PFSK-1 (cell line): Measurements from ENCODE around the gene RSPH1.

ENCODE experiments used
- FOXP2 ChIP-seq: optimal IDR thresholded peaks from 2 replicates; pipeline ENCODE3; 2011; ENCODE audit warnings: borderline replicate concordance, control low read depth, inconsistent platforms; ENCODE audit not compliant: insufficient read depth; ENCODE audit errors: extremely low read length, extremely low read depth
- POLR2AphosphoS5 ChIP-seq: IDR thresholded peaks from 2 replicates; pipeline ENCODE4 v1.6.1; 2012; ENCODE audit warnings: low read depth, mild to moderate bottlenecking, control low read depth, low read length, moderate library complexity
- SIN3A ChIP-seq: IDR thresholded peaks from 2 replicates; pipeline ENCODE4 v1.6.1; 2012; ENCODE audit warnings: mild to moderate bottlenecking, low read length, moderate library complexity, borderline replicate concordance; ENCODE audit not compliant: insufficient read depth
- TAF1 ChIP-seq: IDR thresholded peaks from 2 replicates; pipeline ENCODE4 v1.6.1; 2012; ENCODE audit warnings: low read length, control low read depth, borderline replicate concordance; ENCODE audit not compliant: insufficient read depth
- TF ChIP-seq, protein P1 (sequence below), 2 experiments: IDR thresholded peaks; 2 replicates each; pipeline versions ENCODE4 v1.6.1 to v1.8.0; 2011 to 2012; ENCODE audit warnings: low read depth in 2 of 2, low read length in 2 of 2, control low read depth in 1 of 2, inconsistent platforms in 1 of 2, mild to moderate bottlenecking in 1 of 2, moderate library complexity in 1 of 2; ENCODE audit not compliant: insufficient read depth in 1 of 2

- TF ChIP-seq TAF1, result no peak
- no peak for TF ChIP-seq SIN3A
- no peak for TF ChIP-seq POLR2AphosphoS5
- TF ChIP-seq, protein P1, sequence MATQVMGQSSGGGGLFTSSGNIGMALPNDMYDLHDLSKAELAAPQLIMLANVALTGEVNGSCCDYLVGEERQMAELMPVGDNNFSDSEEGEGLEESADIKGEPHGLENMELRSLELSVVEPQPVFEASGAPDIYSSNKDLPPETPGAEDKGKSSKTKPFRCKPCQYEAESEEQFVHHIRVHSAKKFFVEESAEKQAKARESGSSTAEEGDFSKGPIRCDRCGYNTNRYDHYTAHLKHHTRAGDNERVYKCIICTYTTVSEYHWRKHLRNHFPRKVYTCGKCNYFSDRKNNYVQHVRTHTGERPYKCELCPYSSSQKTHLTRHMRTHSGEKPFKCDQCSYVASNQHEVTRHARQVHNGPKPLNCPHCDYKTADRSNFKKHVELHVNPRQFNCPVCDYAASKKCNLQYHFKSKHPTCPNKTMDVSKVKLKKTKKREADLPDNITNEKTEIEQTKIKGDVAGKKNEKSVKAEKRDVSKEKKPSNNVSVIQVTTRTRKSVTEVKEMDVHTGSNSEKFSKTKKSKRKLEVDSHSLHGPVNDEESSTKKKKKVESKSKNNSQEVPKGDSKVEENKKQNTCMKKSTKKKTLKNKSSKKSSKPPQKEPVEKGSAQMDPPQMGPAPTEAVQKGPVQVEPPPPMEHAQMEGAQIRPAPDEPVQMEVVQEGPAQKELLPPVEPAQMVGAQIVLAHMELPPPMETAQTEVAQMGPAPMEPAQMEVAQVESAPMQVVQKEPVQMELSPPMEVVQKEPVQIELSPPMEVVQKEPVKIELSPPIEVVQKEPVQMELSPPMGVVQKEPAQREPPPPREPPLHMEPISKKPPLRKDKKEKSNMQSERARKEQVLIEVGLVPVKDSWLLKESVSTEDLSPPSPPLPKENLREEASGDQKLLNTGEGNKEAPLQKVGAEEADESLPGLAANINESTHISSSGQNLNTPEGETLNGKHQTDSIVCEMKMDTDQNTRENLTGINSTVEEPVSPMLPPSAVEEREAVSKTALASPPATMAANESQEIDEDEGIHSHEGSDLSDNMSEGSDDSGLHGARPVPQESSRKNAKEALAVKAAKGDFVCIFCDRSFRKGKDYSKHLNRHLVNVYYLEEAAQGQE (IDR thresholded peaks at IDR 0.05; ENCODE audit: insufficient read depth in 1 of 2, low read depth in 2 of 2, low read length in 2 of 2), result no peak
- no peak for TF ChIP-seq FOXP2
Measured at GRCh38 chr21:42522271-42522670, 26.2 kb upstream of the RSPH1 start.
